HG02981 (cell line): ENCODE data around the gene NOP53.
"Not testable (repeated sequence)": the region's sequence is repeated elsewhere in the genome, so short reads cannot be mapped to it uniquely, and the experiment has no call there.

Experiments
- ATAC-seq: cut with Tn5 transposase; IDR thresholded peaks from one replicate; pipeline ENCODE4 v1.9.1; 2021; ENCODE audit warnings: mild to moderate bottlenecking, moderate library complexity; ENCODE audit not compliant: unreplicated experiment

The NOP53 gene

DNA sequence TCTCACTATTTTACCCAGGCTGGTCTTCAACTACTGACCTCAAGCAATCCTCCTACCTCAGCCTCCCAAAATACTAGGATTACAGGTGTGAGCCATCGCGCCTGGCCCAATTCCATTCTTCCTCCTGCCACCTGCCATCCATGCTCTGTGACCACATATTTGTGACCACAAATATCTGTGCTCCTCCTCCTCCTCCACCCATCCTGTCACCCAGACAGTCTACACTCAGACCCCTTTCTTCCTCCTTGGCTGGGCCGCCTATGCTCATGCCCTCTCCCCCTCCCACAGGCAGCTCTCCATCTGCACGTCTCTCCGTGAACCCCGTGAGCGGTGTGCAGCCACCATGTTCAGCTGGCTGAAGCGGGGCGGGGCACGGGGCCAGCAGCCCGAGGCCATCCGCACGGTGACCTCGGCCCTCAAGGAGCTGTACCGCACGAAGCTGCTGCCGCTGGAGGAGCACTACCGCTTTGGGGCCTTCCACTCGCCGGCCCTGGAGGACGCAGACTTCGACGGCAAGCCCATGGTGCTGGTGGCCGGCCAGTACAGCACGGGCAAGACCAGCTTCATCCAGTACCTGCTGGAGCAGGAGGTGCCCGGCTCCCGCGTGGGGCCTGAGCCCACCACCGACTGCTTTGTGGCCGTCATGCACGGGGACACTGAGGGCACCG is 28.9 kb upstream of the NOP53 start:
- ATAC-seq = no peak

DNA sequence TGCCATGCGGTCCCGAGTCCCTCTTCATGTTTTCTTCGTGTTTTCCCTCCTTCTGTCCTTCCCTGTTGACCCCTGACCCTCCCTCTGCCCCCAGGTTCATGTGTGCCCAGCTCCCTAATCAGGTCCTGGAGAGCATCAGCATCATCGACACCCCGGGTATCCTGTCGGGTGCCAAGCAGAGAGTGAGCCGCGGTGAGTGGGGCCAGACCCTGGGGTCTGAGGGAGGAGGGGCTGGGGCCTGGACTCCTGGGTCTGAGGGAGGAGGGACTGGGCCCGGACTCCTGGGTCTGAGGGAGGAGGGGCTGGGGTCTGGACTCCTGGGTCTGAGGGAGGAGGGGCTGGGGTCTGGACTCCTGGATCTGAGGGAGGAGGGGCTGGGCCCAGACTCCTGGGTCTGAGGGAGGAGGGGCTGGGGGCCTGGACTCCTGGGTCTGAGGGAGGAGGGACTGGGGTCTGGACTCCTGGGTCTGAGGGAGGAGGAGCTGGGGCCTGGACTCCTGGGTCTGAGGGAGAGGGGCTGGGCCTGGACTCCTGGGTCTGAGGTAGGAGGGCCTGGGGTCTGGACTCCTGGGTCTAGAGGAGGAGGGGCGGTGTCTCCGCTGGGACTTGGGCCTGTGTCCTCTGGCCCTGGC is 26.8 kb upstream of the NOP53 start:
- ATAC-seq = not testable (repeated sequence)

DNA sequence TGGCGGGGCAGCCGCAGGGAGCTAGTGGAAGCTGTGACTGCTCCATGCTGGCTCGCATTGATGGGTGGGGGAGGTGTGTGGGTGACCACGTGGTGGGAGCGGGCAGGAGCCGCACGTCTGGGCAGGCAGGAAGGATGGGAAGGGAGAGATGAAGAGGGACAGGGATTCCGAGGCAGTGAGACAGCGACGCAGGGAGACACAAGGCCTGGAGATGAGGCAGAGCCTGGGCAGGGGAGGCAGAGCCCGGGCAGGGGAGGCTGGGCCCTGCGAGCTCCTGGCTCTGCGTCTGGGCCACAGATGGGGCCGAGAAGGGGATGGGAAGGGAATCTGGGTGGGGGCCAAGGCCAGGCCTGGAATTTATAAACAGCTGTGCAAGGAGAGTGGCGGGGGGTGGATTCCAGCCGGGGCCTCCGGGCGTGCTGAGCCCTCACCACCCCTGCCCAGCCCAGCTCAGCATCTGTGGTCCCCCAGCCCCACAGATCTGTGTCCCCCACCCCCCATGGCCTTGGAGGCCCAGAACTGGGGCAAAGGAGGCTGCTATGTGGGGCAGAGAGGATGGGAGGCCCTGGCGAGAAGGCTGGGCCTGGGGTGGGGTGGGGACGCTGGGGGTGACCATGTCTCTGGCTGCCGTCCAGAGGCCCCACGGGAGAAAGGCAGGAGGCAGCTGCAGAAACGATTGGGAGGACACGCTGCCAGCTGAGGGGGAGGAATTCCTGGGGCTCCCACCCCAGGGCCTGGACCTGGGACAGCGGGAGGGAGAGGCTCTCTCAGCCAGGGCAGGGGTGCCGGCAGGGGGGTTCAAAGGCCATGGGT is 26.1 kb upstream of the NOP53 start:
- ATAC-seq = no peak

DNA sequence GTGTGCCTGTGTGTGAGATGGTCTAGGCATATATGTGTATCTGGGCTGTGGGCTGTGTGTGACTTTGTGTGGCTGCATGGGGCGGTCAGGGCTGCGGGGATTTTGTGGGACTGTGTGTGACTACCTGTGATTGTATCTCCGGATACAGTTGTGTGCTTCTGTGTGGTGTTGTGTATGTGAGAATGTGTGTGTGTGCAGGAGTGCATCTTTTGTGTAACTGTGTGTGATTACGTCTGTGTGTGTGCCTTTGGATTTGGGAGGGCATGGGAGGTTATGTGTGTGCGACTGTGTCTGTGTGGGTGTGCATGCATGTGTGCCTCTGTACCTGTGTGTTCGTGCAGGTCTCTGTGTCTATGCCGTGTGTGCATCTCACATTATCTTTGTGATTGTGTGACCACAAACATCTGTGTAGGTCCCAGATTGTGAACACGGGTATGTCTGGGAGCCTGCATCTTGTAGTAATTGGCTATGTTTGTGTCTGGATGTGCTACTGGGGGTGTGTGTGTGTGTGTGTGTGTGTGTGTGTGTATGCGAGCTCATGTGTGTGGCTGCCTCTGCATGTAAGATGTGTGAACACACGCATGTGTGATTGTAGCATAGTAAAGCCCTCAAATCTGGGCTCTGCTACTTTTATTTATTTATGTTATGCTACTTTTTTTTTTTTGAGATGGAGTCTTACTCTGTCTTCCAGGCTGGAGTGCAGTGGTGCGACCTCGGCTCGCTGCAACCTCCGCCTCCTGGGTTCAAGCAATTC is 24.5 kb upstream of the NOP53 start:
- ATAC-seq = no peak

DNA sequence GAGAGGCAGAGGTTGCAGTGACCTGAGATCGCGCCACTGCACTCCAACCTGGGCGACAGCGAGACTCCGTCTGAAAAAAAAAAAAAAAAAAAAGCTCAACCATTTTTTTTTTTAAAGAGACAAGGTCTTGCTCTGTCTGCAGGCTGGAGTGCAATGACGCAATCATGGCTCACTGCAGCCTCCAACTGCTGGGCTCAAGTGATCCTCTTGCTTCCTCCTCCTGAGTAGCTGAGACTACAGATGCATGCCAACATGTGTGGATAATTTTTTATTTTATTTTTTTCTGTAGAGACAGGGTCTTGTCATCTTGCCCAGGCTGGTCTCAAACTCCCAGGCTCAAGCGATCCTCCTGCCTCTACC is 21.8 kb upstream of the NOP53 start:
- ATAC-seq = no peak

DNA sequence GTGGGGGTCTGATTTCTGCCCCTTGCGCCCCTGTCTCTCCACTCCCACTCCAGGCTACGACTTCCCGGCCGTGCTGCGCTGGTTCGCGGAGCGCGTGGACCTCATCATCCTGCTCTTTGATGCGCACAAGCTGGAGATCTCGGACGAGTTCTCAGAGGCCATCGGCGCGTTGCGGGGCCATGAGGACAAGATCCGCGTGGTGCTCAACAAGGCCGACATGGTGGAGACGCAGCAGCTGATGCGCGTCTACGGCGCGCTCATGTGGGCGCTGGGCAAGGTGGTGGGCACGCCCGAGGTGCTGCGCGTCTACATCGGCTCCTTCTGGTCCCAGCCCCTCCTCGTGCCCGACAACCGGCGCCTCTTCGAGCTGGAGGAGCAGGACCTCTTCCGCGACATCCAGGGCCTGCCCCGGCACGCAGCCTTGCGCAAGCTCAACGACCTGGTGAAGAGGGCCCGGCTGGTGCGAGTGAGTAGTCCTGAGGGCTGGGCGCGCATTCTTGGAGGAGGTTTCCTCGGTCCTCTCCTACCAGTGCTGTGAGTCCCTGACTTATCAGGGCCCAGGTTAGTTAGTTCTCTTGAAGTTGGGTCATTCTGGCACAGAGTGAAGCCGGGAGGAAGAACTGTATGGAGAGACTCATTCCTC is 19.5 kb upstream of the NOP53 start:
- no peak for ATAC-seq

DNA sequence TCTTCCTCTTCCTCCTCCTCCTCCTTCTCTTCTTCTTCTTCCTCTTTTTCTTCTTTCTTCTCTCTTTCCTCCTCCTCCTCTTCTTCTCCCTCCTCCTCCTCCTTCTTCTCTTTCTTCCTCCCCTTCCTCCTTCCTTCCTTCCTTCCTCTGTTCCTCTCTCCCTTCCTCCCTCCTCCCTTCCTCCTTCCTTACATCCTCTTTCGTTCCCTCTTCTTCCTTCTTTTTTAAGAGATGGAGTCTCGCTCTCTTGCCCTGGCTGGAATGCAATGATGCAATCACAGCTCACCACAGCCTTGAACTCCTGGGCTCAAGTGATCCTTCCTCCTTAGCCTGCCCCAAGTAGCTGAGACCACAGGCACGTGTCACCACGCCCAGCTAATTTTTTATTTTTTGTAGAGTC is 18.9 kb upstream of the NOP53 start:
- no peak for ATAC-seq

DNA sequence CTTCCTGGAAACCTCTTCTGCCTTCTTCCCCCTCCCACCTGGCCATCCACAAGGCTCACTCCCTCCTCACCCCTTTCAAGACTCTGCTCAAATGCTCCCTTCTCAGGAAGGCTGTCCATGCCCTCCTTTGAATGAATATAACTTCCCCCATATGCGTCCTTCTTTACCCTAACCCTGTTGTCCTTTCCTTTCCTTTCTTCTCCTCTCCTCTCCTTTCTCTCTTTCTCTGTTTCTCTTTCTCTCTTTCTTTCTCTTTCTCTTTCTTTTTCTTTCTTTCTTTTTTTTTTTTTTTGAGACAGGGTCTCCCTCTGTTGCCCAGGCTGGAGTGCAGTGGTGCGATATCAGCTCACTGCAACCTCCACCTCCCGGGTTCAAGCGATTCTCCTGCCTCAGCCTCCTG is 17.1 kb upstream of the NOP53 start:
- not testable (repeated sequence) for ATAC-seq

DNA sequence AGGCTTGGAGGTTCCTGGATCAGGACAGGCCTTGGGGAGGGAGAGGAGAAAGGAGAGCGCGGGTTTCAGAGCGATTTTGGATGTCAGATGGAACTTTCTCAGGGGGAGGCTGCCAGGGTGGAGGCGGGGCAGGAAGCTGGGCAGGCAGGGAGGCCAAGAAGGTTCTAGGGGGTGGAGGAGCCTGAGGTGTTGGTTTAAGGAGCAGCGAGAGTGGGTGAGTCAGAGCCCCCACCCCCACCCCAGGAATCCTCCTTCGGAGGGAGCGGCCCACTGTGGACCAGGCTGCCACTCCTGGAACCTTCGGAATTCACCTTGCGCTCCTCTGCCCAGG is 15.9 kb upstream of the NOP53 start:
- ATAC-seq = no peak

DNA sequence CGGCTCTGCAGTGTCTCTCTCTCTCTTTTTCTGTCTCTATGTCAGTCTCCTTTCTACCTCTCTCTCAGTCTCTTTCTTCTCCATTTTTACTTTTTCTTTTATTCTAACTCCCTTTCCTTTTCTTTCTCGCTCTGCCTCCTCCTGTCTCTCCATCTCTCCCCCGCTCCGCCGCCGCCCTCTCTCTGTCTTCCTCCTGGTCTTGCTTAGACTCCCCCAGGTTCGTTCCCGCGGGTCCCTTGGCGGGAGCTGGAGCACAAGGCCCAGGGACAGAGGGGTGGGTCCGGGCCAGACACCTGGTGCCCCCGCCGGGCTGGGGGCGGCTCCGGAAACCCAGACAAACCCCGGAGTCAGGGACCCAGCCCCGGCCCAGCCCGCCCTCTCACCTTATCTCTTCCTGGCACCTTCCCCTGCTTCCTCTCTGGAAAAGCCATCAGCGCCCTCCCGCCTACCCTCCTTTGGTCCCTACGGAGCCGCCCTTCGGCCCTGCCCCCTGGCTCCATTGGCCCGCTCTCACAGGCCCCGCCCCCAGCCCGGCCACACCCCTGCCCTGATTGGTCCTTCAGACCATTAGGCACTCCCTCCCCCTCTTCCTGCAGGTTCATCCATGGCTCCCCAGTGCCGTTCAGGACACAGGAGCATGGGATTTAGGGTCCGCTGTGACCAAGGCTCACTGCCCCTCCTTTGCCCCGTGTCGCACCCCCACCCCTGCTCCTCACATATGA is 15.4 kb upstream of the NOP53 start:
- no peak for ATAC-seq

DNA sequence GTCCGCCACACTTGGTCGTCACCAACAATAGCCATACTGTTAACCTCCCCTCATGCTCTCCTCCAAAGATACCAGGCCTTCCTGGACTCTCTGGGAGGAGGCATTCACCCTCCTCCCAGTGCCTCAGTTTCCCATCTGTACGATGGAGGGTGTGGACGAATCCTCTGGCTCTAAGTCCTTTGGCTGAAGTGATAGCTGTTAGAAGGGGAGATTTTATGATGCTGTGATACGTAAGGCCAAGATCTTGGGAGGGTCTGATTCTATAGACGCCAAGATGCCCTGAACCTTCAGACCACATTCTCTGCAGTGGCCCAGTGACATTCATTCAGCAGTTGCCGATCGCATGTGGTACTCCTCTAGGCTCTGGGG is 14.8 kb upstream of the NOP53 start:
- ATAC-seq = no peak

DNA sequence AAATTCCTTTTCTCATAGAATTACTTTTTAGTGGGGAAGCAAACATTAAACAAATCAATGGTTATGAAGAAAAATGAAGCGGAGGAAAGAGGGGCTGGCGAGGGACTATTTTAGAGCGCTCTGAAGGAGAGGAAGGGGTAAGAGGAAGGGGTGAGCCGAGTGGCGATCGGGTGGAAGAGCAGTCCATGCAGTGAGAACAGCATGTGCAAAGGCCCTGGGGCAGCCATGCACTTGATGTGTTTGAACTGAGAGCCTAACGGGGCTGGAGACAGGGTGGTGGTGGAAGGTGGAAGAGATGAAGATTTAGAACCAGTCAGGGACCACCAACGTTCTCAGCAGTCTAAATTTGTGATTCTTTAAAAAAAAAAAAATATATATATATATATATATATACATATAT is 14.4 kb upstream of the NOP53 start:
- no peak for ATAC-seq

DNA sequence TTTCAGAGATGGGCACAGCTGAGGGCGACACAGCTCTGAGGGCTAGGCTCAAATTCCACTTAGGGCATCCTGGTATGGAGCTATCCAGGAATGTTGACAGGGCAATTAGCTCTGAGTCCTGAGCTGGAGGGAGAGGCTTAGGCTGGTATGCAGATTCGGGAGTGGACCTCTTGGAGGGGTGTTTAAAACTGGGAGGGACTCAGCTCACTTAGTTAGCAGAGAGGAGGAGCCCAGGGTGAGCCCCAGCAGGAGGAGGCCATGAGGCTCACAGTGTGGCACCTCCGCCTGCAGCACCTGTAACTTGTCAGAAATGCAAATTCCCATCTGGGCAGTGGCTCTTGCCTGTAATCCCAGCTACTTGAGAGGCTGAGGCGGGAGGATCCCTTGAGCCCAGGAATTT is 10.2 kb upstream of the NOP53 start:
- no peak for ATAC-seq

DNA sequence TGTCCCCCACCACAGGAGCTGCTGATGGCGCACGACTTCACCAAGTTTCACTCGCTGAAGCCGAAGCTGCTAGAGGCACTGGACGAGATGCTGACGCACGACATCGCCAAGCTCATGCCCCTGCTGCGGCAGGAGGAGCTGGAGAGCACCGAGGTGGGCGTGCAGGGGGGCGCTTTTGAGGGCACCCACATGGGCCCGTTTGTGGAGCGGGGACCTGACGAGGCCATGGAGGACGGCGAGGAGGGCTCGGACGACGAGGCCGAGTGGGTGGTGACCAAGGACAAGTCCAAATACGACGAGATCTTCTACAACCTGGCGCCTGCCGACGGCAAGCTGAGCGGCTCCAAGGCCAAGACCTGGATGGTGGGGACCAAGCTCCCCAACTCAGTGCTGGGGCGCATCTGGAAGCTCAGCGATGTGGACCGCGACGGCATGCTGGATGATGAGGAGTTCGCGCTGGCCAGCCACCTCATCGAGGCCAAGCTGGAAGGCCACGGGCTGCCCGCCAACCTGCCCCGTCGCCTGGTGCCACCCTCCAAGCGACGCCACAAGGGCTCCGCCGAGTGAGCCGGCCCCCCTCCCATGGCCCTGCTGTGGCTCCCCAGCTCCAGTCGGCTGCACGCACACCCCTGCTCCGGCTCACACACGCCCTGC is 4.4 kb upstream of the NOP53 start:
- no peak for ATAC-seq

DNA sequence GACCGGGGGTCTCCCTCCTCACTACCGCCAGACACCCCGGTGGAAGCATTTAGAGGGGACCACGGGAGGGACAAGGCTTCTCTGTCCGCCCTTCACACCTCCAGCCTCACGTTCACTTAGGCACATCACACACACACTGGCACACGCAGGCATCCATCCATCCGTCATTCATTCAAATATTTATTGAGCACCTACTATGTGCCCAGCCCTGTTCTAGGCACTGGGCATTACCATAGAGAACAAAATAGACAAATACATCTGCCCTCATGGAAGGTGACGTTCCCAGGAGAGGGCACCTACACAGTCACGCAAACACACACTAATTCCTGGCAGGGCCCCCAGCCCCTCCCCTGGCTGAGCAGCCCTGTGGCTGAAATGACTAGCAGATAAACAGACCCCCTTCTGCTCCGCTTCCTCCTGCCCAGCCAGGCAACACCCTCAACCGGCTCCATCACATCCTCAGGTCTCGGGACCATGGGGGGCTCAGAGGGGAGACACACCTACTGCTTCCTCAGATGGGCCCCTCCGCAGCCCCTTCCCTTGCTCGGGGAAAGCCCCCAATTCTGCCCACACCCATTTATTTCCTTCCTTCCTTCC is 3.7 kb upstream of the NOP53 start:
- ATAC-seq = no peak

DNA sequence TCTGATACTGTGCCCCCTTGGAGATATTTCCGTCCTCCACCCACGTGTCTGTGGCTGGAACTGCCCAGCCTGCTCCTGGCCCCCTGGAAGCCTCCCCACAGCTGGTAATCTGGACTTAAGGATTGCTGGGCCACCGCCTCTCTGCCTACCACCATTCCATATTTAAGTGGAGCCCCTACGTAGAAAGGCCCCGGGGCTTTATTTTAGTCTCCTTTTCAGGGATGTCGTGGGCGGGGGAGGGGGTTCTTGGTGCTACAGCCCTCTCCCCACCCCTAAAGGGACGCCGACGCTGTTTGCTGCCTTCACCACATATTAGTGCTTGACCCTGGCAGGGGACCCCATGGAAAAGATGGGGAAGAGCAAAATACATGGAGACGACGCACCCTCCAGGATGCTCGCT is 2.7 kb upstream of the NOP53 start:
- ATAC-seq = no peak

DNA sequence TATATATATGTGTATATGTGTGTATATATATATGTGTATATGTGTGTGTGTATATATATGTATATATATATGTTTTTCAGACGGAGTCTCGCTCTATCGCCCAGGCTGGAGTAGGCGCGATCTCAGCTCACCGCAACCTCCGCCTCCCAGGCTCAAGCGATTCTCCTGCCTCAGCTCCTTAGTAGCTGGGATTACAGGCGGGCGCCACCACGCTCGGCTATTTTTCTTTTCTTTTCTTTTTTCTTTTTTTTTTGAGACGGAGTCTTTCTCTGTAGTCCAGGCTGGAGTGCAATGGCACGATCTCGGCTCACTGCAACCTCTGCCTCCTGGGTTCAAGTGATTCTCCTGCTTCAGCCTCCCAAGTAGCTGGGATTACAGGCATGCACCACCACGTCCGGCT is 783 bp downstream of the NOP53 start:
- ATAC-seq = not testable (repeated sequence)

DNA sequence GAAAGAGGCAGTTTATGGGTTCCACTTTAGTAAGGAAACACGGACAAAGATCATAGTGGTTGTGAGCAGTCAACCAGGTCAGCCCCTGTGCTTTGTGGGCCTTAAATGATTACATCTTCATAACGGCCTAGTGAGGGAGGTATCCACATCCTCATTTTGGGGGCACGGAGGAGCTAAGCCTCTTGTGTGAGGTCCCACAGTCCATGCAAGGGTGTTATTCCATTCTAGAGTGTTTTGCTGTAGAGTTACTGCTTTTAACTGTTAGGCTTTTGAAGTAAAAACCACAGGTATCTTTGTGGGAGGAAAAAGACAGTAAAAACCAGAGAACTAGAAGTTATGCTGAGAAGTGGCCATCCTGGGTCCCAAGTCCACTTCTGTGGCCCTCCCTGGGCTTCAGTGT is 4.0 kb downstream of the NOP53 start:
- no peak for ATAC-seq

DNA sequence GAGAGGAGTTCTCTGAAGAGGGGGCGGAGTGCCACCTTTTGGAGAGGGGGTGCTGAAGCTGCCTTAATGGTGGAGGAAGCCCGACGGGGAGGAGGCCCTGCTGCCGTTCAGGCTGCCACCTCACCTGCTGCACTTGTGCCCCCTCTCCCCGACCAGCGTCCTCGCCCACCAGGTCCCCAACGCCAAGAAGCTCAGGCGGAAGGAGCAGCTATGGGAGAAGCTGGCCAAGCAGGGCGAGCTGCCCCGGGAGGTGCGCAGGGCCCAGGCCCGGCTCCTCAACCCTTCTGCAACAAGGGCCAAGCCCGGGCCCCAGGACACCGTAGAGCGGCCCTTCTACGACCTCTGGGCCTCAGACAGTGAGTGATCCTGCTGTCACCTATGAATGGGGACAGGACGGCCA is 5.4 kb downstream of the NOP53 start:
- no peak for ATAC-seq
